ENCODE results near the gene SP5. TPM values are rescaled to one million over a fixed set of nuclear protein-coding genes. Genes with fewer than 3 reads are reported as not detected.

The SP5 gene
- total RNA-seq, 4 donors from 2014 or later: 2.6 to 7.0 (median 4.4) TPM; not detected in 1

DNA sequence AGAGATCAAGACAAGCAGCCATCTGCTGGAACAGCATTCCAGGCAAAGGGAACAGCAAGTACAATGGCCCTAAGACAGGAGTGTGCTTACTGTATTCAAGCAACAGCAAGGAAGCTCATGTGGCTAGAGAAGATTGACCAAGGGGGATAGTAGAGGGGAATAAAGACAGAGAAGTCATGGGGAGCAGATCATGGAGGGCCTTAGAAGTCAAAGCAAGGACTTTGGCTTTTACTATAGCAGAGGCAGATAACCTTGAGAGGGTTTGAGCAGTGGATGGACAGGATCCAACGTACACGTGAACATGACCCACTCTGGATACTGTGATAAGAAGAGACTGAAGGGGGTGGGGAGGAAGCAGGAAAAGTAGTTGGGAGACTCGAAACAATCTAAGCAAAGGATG, 26.9 kb downstream of the SP5 start:
- no peak for TF ChIP-seq CTCF (IDR thresholded peaks at IDR 0.05; ENCODE audit: low read depth)

DNA sequence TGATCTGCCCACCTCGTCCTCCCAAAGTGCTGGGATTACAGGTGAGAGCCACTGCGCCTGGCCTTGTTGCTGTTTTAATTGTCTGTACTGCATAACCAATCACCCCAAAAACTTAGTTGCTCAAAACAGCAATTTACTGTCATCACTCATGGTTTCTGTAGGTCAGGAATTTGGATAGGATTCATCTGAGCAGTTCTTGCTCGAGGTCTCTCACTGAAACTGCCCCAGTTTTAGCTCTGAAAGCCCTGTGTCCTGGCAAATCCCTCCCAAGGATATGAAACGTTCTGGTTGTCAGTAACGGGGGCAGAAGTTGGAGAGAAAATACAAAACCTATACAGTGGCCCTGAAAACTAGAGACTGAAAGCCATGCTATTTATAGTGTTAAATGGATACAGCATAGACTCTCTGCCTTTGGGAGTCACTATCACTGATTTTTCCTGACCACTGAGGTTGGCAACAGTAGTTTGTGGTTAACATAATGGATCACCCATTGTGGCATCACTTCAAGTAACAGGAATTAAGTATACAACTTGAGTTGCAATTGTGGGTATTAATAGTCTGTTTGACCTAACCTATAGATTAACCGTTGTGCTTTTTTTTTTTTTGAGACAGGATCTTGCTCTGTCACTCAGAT, 27.9 kb downstream of the SP5 start:
- TF ChIP-seq CTCF (IDR thresholded peaks at IDR 0.05; ENCODE audit: low read depth): no peak

DNA sequence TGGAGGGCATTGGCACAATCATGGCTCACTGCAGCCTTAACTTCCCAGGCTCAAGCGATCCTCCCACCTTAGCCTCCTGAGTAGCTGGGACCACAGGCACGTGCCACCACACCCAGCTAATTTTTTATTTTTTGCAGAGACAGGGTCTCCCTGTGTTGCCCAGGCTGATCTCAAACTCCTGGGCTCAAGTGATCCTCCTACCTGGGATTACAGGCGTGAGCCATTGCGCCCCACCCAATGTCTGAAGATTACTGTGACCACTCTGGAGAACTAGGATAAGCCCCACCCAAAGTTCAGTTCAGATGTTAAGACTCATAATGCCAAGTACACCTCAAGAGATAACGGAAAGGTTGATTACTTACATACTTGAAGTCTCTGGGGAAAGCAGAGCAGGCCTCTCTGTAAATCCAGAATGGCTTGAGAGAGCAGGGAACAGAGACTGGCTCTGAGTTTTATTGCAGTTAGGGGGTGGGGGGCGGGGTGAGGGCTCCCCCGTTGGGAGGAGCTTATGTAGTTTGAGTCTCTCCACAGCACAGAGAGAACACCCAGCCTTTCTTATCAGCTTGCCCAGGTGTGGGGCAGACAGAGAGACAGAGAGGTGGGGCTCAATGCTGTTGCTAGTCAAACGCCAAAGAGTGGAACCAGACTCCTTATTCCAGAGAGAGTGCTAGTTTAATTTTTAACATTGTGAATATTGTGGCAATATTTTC, 28.5 kb downstream of the SP5 start:
- no peak for TF ChIP-seq CTCF (IDR thresholded peaks at IDR 0.05; ENCODE audit: low read depth)

DNA sequence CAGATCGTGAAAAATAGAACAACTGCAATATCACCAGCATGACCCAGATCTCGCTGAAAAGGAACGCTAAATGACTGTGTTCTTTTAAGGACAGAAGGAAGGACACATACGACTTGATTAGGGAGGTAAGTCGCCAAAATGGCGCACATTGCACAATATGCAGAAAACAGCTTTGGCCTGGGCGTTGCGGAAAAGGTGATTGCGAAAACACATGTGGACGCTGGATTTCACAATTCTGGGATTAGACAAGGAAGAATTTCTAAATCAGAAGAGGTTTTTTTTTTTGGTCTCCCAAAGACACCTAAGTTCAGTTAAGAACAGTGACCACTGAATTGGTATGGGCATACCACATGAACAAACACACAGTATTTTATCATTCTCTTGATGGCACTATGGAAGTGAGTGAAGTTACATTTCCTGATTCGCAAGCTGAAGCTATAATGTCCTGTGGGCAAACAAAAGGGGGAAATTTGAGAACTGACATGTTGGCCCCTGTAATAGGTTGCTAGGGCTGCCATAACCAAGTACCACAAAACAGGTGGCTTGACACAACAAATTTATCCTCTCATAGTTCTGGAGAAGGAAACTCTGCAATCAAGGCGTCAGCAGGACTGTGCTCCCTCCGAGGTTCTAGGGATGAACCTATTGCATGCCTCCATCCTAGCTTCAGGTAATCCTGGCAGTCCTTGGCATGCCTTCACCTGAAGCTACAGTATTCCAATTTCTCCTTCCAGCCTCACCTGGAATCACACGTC, 29.3 kb downstream of the SP5 start:
- no peak for TF ChIP-seq CTCF (IDR thresholded peaks at IDR 0.05; ENCODE audit: low read depth)

DNA sequence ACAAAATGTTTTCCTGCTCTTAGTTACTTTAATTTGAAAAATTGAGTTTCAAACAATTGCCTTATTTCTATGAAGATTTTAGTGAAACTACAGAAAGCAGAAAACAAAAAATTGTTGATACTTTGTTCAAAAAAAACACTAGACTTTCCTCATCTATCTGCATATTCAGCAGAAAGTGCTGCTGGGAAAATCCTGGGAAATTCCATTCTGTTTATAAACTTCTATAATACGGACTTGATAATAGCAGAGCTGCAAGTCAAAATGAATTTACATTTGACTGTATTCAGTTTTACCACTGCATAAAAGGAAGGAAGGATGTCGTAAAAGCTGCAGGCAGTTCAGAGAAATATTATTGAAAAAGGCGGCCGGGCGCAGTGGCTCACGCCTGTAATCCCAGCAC, 30.2 kb downstream of the SP5 start:
- TF ChIP-seq CTCF (IDR thresholded peaks at IDR 0.05; ENCODE audit: low read depth): no peak

DNA sequence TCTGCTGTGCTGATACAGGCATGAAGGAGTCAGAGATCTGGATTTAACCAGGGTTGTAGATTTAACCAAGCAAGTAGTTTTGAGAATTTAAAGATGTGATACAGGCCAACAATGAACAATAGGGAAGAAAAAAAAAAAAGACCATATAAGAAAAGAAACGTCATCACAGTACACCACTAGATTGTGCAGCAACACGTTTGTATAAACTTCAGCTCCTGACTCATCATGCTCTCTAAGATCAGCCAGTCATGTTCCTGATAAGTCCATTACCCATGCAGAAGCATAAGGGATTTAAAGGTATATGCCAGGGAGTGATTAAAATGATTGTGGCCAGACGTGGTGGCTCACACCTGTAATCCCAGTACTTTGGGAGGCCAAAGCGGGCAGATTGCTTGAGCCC, 32.8 kb downstream of the SP5 start:
- TF ChIP-seq CTCF (IDR thresholded peaks at IDR 0.05; ENCODE audit: low read depth): no peak

- no peak for TF ChIP-seq CTCF (IDR thresholded peaks at IDR 0.05; ENCODE audit: low read depth)
Measured at GRCh38 chr2:170761572-170761971, 46.4 kb downstream of the SP5 start.

Measured in subcutaneous adipose tissue (tissue), 4 donors.